ENCODE measurements around the gene MAPK10. TPM values are rescaled to one million over a fixed set of nuclear protein-coding genes. Genes with fewer than 3 reads are reported as not detected.

Gene MAPK10
- total RNA-seq, 1 donor from 2014 or later, result 19.2 TPM

DNA sequence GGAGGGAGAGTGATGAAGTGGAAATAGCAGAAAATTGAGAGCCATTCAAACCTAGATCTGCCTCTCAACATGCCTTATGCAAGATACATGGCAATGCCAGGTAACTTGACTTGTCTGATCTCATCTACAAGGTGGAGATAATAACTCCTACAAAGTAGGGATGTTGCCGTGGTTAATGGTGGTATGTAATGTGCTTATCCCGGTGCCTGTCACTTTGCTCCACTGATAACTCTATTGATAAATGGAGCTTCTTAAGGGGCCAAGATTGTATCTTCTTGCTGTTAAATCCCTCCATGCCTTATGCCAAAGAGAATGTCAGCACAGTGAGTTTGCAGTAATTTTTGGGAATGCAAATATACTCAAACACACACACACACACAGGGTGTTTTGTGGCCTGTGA is 355.8 kb downstream of the MAPK10 start:
- H3K27ac Mint-ChIP-seq (ENCODE audit: unreplicated experiment), result no peak overlapping the region
- H3K9me3 Mint-ChIP-seq (ENCODE audit: unreplicated experiment), result no peaks in the 10 kb centered on the region
- peaks cover 20% of the 10 kb centered on the region for H3K36me3 Mint-ChIP-seq (ENCODE audit: unreplicated experiment)
- no peaks in the 10 kb centered on the region for H3K4me1 Mint-ChIP-seq (ENCODE audit: unreplicated experiment)
- H3K4me3 Mint-ChIP-seq (ENCODE audit: unreplicated experiment), result no peak overlapping the region
- TF ChIP-seq, protein P1, sequence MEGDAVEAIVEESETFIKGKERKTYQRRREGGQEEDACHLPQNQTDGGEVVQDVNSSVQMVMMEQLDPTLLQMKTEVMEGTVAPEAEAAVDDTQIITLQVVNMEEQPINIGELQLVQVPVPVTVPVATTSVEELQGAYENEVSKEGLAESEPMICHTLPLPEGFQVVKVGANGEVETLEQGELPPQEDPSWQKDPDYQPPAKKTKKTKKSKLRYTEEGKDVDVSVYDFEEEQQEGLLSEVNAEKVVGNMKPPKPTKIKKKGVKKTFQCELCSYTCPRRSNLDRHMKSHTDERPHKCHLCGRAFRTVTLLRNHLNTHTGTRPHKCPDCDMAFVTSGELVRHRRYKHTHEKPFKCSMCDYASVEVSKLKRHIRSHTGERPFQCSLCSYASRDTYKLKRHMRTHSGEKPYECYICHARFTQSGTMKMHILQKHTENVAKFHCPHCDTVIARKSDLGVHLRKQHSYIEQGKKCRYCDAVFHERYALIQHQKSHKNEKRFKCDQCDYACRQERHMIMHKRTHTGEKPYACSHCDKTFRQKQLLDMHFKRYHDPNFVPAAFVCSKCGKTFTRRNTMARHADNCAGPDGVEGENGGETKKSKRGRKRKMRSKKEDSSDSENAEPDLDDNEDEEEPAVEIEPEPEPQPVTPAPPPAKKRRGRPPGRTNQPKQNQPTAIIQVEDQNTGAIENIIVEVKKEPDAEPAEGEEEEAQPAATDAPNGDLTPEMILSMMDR (IDR thresholded peaks at IDR 0.05), result no peak
- H3K27me3 Mint-ChIP-seq (ENCODE audit: unreplicated experiment), result no peaks in the 10 kb centered on the region
- DNase-seq (ENCODE audit: extremely low spot score, unreplicated experiment), result no peak

DNA sequence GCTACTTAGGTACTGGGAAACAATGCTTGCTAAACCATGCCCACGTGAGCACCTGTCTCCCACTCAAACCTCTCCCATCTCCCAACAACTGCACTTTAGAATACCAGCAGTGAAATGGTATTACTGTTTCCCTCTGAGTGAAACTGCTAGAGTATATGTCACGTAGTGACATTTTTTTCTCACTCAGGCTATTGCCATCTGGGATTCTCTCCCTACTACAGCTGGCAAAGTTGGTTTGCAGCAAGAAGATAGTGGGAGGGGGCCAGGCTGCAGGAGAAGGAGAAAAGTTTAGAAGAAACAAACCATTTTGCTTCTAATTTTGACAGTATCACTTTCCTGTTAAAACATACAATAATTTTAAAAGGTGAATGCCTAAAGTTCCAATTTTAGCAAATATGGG is 358.3 kb downstream of the MAPK10 start:
- H3K9me3 Mint-ChIP-seq (ENCODE audit: unreplicated experiment), result no peaks in the 10 kb centered on the region
- H3K4me3 Mint-ChIP-seq (ENCODE audit: unreplicated experiment), result no peak overlapping the region
- TF ChIP-seq, protein P1 (IDR thresholded peaks at IDR 0.05), result no peak
- peaks cover 12% of the 10 kb centered on the region for H3K4me1 Mint-ChIP-seq (ENCODE audit: unreplicated experiment)
- H3K36me3 Mint-ChIP-seq (ENCODE audit: unreplicated experiment), result peaks cover 28% of the 10 kb centered on the region
- H3K27ac Mint-ChIP-seq (ENCODE audit: unreplicated experiment), result no peak overlapping the region
- DNase-seq (ENCODE audit: extremely low spot score, unreplicated experiment), result no peak
- no peaks in the 10 kb centered on the region for H3K27me3 Mint-ChIP-seq (ENCODE audit: unreplicated experiment)

DNA sequence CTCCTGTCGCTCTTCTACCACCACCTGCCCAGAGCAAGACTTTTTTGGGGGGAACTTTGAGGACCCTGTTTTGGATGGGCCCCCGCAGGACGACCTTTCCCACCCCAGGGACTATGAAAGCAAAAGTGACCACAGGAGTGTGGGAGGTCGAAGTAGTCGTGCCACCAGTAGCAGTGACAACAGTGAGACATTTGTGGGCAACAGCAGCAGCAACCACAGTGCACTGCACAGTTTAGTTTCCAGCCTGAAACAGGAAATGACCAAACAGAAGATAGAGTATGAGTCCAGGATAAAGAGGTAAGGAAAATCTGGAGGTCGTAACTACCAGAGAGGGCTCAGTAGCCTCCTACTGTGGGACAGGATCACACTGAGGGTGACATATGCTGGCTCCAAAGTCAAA is 364.5 kb downstream of the MAPK10 start:
- Mint-ChIP-seq H3K27ac (ENCODE audit: unreplicated experiment) (no peak overlapping the region), H3K4me3 (ENCODE audit: unreplicated experiment) (no peak overlapping the region), H3K36me3 (ENCODE audit: unreplicated experiment) (peaks cover 37% of the 10 kb centered on the region), H3K27me3 (ENCODE audit: unreplicated experiment) (no peaks in the 10 kb centered on the region), H3K9me3 (ENCODE audit: unreplicated experiment) (no peaks in the 10 kb centered on the region), H3K4me1 (ENCODE audit: unreplicated experiment) (peaks cover 13% of the 10 kb centered on the region)
- DNase-seq (ENCODE audit: extremely low spot score, unreplicated experiment), result no peak
- TF ChIP-seq, protein P1 (IDR thresholded peaks at IDR 0.05), result no peak

DNA sequence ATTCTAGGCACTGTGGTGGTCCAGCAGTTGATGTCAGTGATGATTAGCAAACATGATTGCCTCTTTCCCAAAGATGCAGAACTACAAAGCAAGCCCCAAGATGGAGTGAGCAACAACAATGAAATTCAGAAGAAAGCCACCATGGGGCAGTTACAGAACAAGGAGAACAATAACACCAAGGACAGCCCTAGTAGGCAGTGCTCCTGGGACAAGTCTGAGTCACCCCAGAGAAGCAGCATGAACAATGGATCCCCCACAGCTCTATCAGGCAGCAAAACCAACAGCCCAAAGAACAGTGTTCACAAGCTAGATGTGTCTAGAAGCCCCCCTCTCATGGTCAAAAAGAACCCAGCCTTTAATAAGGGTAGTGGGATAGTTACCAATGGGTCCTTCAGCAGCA is 365.3 kb downstream of the MAPK10 start:
- Mint-ChIP-seq H3K36me3 (ENCODE audit: unreplicated experiment) (peaks cover 36% of the 10 kb centered on the region), H3K4me3 (ENCODE audit: unreplicated experiment) (no peak overlapping the region), H3K27me3 (ENCODE audit: unreplicated experiment) (no peaks in the 10 kb centered on the region), H3K4me1 (ENCODE audit: unreplicated experiment) (peaks cover 13% of the 10 kb centered on the region), H3K27ac (ENCODE audit: unreplicated experiment) (no peak overlapping the region), H3K9me3 (ENCODE audit: unreplicated experiment) (no peaks in the 10 kb centered on the region)
- no peak for DNase-seq (ENCODE audit: extremely low spot score, unreplicated experiment)
- TF ChIP-seq, protein P1 (IDR thresholded peaks at IDR 0.05), result no peak

DNA sequence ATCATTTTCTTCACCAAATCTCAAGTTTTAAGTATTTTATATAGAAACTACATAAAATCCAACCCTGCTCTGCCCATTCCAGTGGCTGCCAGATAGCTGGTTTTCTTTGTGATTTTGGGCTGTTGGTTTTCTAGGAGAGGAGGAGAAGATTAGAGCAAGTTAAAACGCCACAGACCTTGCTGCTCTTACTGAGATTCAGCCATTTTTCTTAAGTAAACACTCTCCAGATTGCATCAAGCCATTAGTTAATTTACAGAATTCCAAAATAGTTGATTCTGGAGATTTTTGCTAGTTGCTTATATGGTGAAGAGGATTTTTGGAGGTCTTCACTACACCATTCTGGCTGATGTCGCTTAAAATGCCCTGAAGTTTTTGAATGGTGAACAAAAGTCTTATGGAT is 366.2 kb downstream of the MAPK10 start:
- Mint-ChIP-seq H3K4me3 (ENCODE audit: unreplicated experiment) (no peak overlapping the region), H3K36me3 (ENCODE audit: unreplicated experiment) (peaks cover 42% of the 10 kb centered on the region), H3K4me1 (ENCODE audit: unreplicated experiment) (peaks cover 11% of the 10 kb centered on the region), H3K9me3 (ENCODE audit: unreplicated experiment) (no peaks in the 10 kb centered on the region), H3K27ac (ENCODE audit: unreplicated experiment) (no peak overlapping the region), H3K27me3 (ENCODE audit: unreplicated experiment) (no peaks in the 10 kb centered on the region)
- no peak for DNase-seq (ENCODE audit: extremely low spot score, unreplicated experiment)
- TF ChIP-seq, protein P1 (IDR thresholded peaks at IDR 0.05), result no peak

Measured in osteocyte (in vitro differentiated cells).